B cell (primary cell): ENCODE measurements around the gene EXT2. TPM values are rescaled to one million over a fixed set of nuclear protein-coding genes. Genes with fewer than 3 reads are reported as not detected.

Experiments used
- ATAC-seq: fragments of 200-7000 bp; cut with Tn5 transposase; one replicate; pipeline ENCODE4 v1.10.0; 2021; ENCODE audit warnings: low read depth, mild to moderate bottlenecking, moderate number of reproducible peaks, moderate library complexity
- CTCF ChIA-PET: fragments of 350-600 bp; sonication (Branson Sonifier 250); formaldehyde crosslinking; loops from one replicate; lab custom pipeline; 2021; ENCODE audit warnings: antibody characterized with exemption, inconsistent platforms; lab: Charles Lee
- POLR2A ChIA-PET: fragments of 350-600 bp; sonication (Branson Sonifier 250); formaldehyde crosslinking; loops from one replicate; lab custom pipeline; 2021; ENCODE audit warnings: antibody characterized with exemption; lab: Charles Lee
- DNase-seq: peaks from one replicate; pipeline ENCODE4 v3.0.0; 2013
- H2AFZ ChIP-seq: 2 replicates; pipeline ENCODE4 v1.6.1; 2012; ENCODE audit warnings: mild to moderate bottlenecking, low read depth, low read length; ENCODE audit not compliant: insufficient read depth, poor library complexity, severe bottlenecking
- H3K27ac ChIP-seq, 2 donors: 1 replicate in 1 of 2; 2 replicates in 1 of 2; pipeline ENCODE4 v1.5.1; 2012 to 2013; ENCODE audit warnings: low read length in 2 of 2, mild to moderate bottlenecking in 2 of 2, moderate library complexity in 1 of 2
- H3K27me3 ChIP-seq, 4 experiments: fragments of 200-600 bp in 1 of 4; sonication (generic) in 1 of 4; replicated peaks in 1 of 4; 1 replicate in 2 of 4; 2 replicates in 2 of 4; pipeline versions ENCODE4 v1.6.1 to v1.7.0; 2013 to 2016; ENCODE audit warnings: low read length in 3 of 4, mild to moderate bottlenecking in 2 of 4, mixed read lengths in 1 of 4, moderate library complexity in 1 of 4; ENCODE audit not compliant: insufficient read depth in 4 of 4, control insufficient read depth in 3 of 4; ENCODE audit errors: control extremely low read depth in 1 of 4
- H3K36me3 ChIP-seq, 2 experiments: replicated peaks in 1 of 2; 1 replicate in 1 of 2; 2 replicates in 1 of 2; pipeline versions ENCODE4 v1.6.1 to v1.7.1; 2013; ENCODE audit warnings: low read length in 1 of 2; ENCODE audit not compliant: insufficient read depth in 2 of 2, control insufficient read depth in 1 of 2; ENCODE audit errors: control extremely low read depth in 1 of 2, extremely low read depth in 1 of 2
- H3K4me1 ChIP-seq, 2 donors: fragments of 200-600 bp in 1 of 2; sonication (generic) in 1 of 2; 1 replicate in 1 of 2; 2 replicates in 1 of 2; pipeline versions ENCODE4 v1.5.1 to v1.6.1; 2013 to 2017; ENCODE audit warnings: low read length in 2 of 2; ENCODE audit not compliant: control insufficient read depth in 2 of 2, insufficient read depth in 2 of 2
- H3K4me2 ChIP-seq: replicated peaks from 2 replicates; pipeline ENCODE3; 2012; ENCODE audit warnings: mild to moderate bottlenecking, low read depth, low read length; ENCODE audit not compliant: poor library complexity, severe bottlenecking
- H3K4me3 ChIP-seq, 5 experiments: fragments of 200-600 bp in 1 of 5; sonication (generic) in 1 of 5; 1 replicate in 3 of 5; 2 replicates in 2 of 5; pipeline versions ENCODE4 v1.5.1 to v1.7.0; 2011 to 2016; ENCODE audit warnings: low read length in 4 of 5, mild to moderate bottlenecking in 4 of 5, low read depth in 2 of 5, control low read depth in 1 of 5, moderate library complexity in 1 of 5; ENCODE audit not compliant: insufficient read depth in 1 of 5; ENCODE audit errors: control extremely low read depth in 1 of 5, extremely low read depth in 1 of 5
- H3K79me2 ChIP-seq: fragments of 200-600 bp; sonication (generic); one replicate; pipeline ENCODE4 v1.6.0; 2016; ENCODE audit warnings: low read length; ENCODE audit not compliant: control insufficient read depth, insufficient read depth
- H3K9ac ChIP-seq: fragments of 200-600 bp; sonication (generic); 2 replicates; pipeline ENCODE4 v1.6.1; 2017; ENCODE audit warnings: mild to moderate bottlenecking, low read length, moderate library complexity
- H3K9me3 ChIP-seq, 3 donors: one replicate each; pipeline versions ENCODE4 v1.6.1 to v1.7.1; 2013; ENCODE audit warnings: low read length in 2 of 3; ENCODE audit not compliant: control insufficient read depth in 2 of 3, insufficient read depth in 1 of 3; ENCODE audit errors: control extremely low read depth in 1 of 3
- H4K20me1 ChIP-seq: 2 replicates; pipeline ENCODE4 v1.6.0; 2012; ENCODE audit warnings: mild to moderate bottlenecking, low read length; ENCODE audit not compliant: insufficient read depth, control insufficient read depth, poor library complexity, severe bottlenecking
- H3K27ac Mint-ChIP-seq: one replicate; pipeline ENCODE4 v1.8.0; 2021; ENCODE audit warnings: mixed read lengths
- H3K27me3 Mint-ChIP-seq: one replicate; pipeline ENCODE4 v1.8.0; 2021; ENCODE audit warnings: mixed read lengths
- H3K4me1 Mint-ChIP-seq: one replicate; pipeline ENCODE4 v1.8.0; 2021; ENCODE audit warnings: mixed read lengths
- H3K4me3 Mint-ChIP-seq: one replicate; pipeline ENCODE4 v1.8.0; 2021; ENCODE audit warnings: mixed read lengths
- H3K9me3 Mint-ChIP-seq: one replicate; pipeline ENCODE4 v1.8.0; 2022; ENCODE audit warnings: mixed read lengths; ENCODE audit not compliant: insufficient read depth
- EZH2 ChIP-seq: IDR thresholded peaks from 2 replicates; pipeline ENCODE4 v1.6.1; 2012; ENCODE audit warnings: borderline replicate concordance, low read depth, mild to moderate bottlenecking, moderate library complexity, low read length; ENCODE audit not compliant: insufficient read depth, poor library complexity, severe bottlenecking
- WGBS: methylation state at CpG from one replicate; pipeline ENCODE4 v1.1.5; 2013; ENCODE audit warnings: missing lambda C conversion rate; ENCODE audit not compliant: insufficient coverage; 5-methylcytosine and 5-hydroxymethylcytosine counted together
- intact Hi-C: fragments of 100-400 bp; cut with micrococcal nuclease; formaldehyde crosslinking; loops from one replicate; pipeline ENCODE4 v1.10.0; 2022
- polyA plus RNA-seq: library from polyadenylated mRNA; depleted of rRNA; stranded (reverse); fragments of >200 nt; gene quantifications from 2 replicates; pipeline ENCODE4 v1.2.3, GENCODE V29; 2012
- total RNA-seq, 2 donors: library from RNA; stranded (reverse); fragments of 120-200 nt in 1 of 2; gene quantifications; 1 replicate in 1 of 2; 2 replicates in 1 of 2; pipeline versions ENCODE4 v1.2.3 to v1.2.4, GENCODE V29; 2013 to 2022
- TF ChIP-seq, protein P1 (sequence below): fragments of 200-600 bp; IDR thresholded peaks from one replicate; pipeline ENCODE4 v1.8.0; 2022; ENCODE audit warnings: antibody characterized with exemption, mild to moderate bottlenecking

The EXT2 gene
- total and polyA plus RNA-seq, 2 donors (not counting 1 experiment from before 2014, with no cell fraction given): 11.0 to 27.8 TPM

DNA sequence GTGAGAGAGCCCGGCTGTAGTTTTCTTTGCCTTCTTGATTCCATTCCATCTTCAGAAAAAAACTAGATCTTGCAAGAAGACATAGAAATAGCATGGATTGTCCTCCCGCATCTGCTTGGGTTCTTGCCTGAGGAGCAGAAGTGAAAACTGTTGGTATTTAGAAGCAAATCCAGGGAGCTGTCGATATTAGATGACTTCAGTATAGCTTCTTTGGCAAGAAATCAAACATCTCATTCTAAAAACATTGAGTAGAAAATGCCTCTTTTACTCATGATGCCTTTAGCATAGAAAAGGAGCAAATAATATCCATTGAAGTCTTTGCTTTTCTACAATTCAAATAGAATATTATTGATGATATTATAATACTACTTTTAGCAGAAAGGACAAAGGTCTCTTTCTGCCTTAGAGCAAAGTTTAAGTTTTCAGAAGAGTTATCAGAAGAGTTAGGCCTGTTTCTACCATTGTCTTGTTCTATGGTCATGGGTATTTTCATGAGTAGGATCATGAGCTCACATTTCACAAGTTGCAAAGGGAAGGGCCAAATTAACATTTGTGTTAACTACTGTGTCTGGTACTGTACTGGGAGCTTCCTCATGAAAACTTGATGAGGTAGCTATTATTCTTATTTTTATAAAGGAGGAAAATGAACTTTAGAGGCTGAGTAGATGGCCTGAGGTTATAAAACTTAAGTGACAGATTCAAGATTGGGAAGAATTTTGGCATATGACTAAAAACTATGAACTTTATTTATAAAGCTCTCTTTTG, 49.7 kb downstream of the EXT2 start:
- ChIA-PET POLR2A (no interaction called here), CTCF (interaction anchor here (1.2 to 2.1 kb wide), 2 partner anchors 9 to 51 kb away, joined by 4 to 7 read pairs; no protein-coding TSS in a partner anchor)
- Mint-ChIP-seq H3K4me3 (no peak overlapping the region), H3K27me3 (no peaks in the 10 kb centered on the region), H3K4me1 (no peaks in the 10 kb centered on the region), H3K9me3 (no peaks in the 10 kb centered on the region), H3K27ac (no peak overlapping the region)
- WGBS: no CpG with 5 or more reads among the region's 3 CpGs
- Histone ChIP-seq H3K4me2 (no peak overlapping the region), H3K9ac (no peak overlapping the region), H3K79me2 (no peaks in the 10 kb centered on the region), H3K27ac (no peak overlapping the region), H3K4me3 (no peak overlapping the region), H4K20me1 (no peaks in the 10 kb centered on the region), H3K9me3 (no peaks in the 10 kb centered on the region), H3K36me3 (peaks cover 2 to 16% of the 10 kb centered on the region in 2 experiments), H2AFZ (no peak overlapping the region), H3K4me1 (no peaks in the 10 kb centered on the region), H3K27me3 (no peaks in the 10 kb centered on the region)
- no peak for ATAC-seq
- intact Hi-C loops: no loop called here
- TF ChIP-seq, protein P1, sequence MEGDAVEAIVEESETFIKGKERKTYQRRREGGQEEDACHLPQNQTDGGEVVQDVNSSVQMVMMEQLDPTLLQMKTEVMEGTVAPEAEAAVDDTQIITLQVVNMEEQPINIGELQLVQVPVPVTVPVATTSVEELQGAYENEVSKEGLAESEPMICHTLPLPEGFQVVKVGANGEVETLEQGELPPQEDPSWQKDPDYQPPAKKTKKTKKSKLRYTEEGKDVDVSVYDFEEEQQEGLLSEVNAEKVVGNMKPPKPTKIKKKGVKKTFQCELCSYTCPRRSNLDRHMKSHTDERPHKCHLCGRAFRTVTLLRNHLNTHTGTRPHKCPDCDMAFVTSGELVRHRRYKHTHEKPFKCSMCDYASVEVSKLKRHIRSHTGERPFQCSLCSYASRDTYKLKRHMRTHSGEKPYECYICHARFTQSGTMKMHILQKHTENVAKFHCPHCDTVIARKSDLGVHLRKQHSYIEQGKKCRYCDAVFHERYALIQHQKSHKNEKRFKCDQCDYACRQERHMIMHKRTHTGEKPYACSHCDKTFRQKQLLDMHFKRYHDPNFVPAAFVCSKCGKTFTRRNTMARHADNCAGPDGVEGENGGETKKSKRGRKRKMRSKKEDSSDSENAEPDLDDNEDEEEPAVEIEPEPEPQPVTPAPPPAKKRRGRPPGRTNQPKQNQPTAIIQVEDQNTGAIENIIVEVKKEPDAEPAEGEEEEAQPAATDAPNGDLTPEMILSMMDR: no peak
- no peak for TF ChIP-seq EZH2
- no peak for DNase-seq

DNA sequence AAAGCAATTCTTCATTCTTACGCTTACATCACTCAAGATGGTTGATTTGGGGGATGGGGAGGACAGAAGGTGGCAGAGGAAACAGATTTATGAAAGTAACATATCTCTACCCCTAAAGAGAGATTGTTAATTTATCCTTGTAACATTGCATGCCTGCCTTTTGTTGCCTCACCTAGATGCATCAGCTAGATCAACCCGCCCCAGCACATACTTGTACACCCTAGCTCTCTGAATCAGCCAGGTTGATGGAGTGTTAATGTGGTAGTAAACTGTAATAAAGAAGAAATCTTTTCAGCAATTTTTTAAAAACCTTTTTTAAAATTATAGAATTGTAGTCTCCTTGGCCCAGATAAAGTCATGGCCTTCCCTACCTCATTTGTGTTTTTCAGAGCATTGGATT, 51.5 kb downstream of the EXT2 start:
- H3K4me1 ChIP-seq: no peaks in the 10 kb centered on the region
- no peak for ATAC-seq
- no peak for DNase-seq
- H3K9ac ChIP-seq: no peak overlapping the region
- no peak overlapping the region for H3K4me2 ChIP-seq
- H3K27me3 ChIP-seq: no peaks in the 10 kb centered on the region
- H3K36me3 ChIP-seq: peaks cover 6 to 16% of the 10 kb centered on the region in 2 experiments
- no peak overlapping the region for H2AFZ ChIP-seq
- no peak overlapping the region for H3K4me3 ChIP-seq
- Mint-ChIP-seq H3K27ac (no peak overlapping the region), H3K4me1 (no peaks in the 10 kb centered on the region), H3K9me3 (peaks cover 4% of the 10 kb centered on the region), H3K27me3 (no peaks in the 10 kb centered on the region), H3K4me3 (no peak overlapping the region)
- no peaks in the 10 kb centered on the region for H3K79me2 ChIP-seq
- no CpG with 5 or more reads among the region's 2 CpGs for WGBS
- no peaks in the 10 kb centered on the region for H4K20me1 ChIP-seq
- peaks cover 0 to under 1% (median 0%) of the 10 kb centered on the region in 3 donors for H3K9me3 ChIP-seq
- intact Hi-C loops: no loop called here
- TF ChIP-seq, protein P1: no peak
- no peak for TF ChIP-seq EZH2
- H3K27ac ChIP-seq: no peak overlapping the region
- POLR2A ChIA-PET: no interaction called here
- CTCF ChIA-PET: no interaction called here
